Fibroblast of skin of left quadriceps (primary cell): ENCODE data around the gene CFAP161.

Source experiments
- DNase-seq, 2 experiments: peaks; one replicate each; pipeline ENCODE4 v3.0.0-alpha.2; 2013; ENCODE audit warnings: low read depth in 2 of 2

The CFAP161 gene

GRCh38 chr15:81182756-81183438 lies 48.8 kb downstream of the CFAP161 start:
- DNase-seq: no peak

DNA sequence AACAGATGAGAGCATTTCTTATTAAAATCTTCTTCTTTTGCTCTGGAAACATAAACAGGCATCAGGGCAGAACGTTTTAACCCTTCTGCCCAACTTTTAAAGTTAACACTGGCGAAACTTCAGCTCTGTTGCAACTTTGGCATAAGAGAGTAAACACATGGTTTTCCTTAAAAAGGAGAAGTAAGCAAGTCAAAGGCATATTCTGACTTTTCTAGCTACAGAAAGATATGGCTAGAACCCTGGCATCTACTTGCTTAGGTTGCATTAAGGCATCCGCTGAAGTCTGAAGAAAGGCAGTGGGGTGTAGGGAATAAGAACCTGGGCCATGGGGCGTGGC lies 49.3 kb downstream of the CFAP161 start:
- DNase-seq: no peak

- no peak for DNase-seq
Measured at GRCh38 chr15:81184188-81184587, 50.1 kb downstream of the CFAP161 start.

DNA sequence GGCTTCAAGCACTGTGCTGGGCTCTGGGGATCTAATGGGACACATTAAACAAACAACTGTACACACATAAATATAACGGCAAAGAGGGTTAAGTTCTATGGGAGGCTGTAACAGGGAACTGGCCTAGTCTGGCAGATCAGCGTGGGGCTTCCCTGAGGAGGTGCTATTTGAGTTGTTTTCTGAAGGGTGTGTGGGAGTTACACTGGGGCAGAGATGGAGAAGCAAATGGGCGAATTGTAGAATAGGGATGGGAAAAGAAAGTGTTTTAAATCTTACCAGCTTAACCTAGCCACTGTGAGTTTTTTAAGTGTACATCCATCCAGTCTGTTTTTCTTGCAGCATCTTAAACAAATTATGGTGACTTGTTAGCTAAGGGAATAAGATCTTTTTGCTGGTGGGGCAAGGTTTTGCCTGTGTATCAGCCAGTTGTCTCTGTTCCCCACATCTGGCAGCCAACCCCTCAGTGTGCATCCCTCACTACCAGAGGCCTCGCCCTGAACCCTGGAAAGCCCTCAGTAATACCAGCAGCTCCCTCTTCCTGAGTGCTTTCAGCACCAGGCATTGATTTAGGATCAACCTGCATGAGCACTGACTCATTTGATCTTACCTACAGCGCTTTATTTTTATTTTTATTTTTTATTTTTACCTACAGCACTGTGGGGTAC lies 51.7 kb downstream of the CFAP161 start:
- DNase-seq: no peak

DNA sequence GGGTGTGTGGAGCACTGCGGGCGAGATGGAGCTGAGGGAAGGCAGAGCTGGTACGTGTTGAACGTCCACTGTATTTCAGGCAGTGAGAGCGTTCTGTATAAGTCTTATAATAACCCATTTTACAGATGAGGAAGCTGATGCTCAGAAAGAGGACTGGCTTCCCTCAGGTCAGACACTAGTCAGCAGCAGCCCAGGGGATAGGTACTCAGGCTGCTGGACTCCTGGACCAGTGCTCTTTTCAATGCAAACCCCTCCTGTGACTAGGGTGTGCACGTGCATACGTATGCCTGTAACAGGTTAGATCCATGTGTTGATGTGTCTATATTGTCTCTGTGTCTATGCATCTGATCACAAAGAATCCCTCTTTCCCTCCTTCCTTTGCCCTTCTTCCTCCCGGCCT lies 54.3 kb downstream of the CFAP161 start:
- no peak for DNase-seq

GRCh38 chr15:81189583-81190283 lies 55.7 kb downstream of the CFAP161 start:
- peak; percentile 92 to 94 for DNase-seq

- no peak for DNase-seq
Measured at GRCh38 chr15:81190922-81191507, 56.9 kb downstream of the CFAP161 start.

DNA sequence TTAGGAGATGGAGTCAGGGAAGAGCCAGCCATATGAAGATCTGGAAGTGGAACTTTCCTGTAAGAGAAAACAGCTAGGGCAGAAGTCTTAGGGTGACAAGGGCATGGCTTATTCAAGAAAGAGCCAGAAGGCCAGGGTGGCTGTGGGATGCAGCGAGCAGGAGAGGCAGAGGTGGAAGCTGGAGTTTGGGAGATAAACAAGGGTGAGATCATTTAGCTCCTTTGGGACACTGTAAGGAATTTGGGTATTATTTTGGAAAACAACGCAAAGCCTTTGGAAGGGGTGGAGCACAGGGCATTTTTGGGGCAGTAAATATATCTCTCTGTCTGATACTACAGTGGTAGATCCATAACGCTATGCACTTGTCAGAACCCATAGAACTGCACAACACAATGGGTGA lies 57.6 kb downstream of the CFAP161 start:
- DNase-seq: no peak

GRCh38 chr15:81194723-81195122 lies 60.7 kb downstream of the CFAP161 start:
- no peak for DNase-seq

- no peak for DNase-seq
Measured at GRCh38 chr15:81195339-81195864, 61.3 kb downstream of the CFAP161 start.

DNA sequence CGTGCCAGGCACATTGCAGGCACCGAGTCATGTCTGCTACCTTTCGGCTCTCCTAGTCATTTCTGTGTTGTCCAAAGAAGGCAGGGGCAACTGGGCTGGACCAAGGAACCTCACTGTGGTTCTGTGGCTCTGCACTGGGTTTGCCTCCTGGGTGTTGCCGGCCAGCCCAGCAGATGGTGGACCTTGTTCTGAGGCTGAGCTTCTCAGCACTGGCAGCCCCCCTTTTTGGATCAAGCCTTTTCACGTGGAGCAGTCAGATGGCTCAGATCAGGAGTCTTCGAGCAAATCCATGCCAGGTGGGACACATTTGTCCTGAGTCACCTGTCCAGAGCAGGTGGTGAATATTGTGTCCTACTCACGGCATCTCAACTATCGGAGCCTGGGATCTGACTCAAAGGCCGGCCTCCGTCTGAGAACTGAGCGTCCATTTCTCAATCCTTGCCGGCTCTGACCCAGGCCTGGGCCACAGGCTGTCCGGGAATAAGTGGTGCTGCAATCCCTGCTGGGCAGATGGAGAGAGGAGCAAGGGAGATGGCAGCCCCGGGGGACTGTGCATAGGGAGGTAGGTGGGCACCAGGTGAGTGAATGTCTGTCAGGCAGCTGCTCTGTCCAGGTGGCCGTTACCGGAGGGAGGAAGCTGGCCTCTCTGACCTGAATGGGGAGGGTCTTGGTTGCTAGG lies 62.6 kb downstream of the CFAP161 start, which contains the start of gene IL16:
Gene IL16, plus strand, starts transcription at position 304 of the 679 bp plus-strand sequence. CDS start 28,521 bp downstream, outside the sequence.
- DNase-seq: no peak

- DNase-seq: no peak
Measured at GRCh38 chr15:81197255-81197630, 63.2 kb downstream of the CFAP161 start.

GRCh38 chr15:81197688-81198281 lies 63.7 kb downstream of the CFAP161 start:
- no peak for DNase-seq
